ENCODE data around the gene ZFYVE28. TPM values are rescaled to one million over a fixed set of nuclear protein-coding genes. Genes with fewer than 3 reads are reported as not detected.
A peak's percentile ranks its signal among the peaks of the same experiment; 100 is the strongest.

Gene ZFYVE28
- total RNA-seq, 6 donors from 2014 or later = 10.8 to 51.3 (median 15.2) TPM

DNA sequence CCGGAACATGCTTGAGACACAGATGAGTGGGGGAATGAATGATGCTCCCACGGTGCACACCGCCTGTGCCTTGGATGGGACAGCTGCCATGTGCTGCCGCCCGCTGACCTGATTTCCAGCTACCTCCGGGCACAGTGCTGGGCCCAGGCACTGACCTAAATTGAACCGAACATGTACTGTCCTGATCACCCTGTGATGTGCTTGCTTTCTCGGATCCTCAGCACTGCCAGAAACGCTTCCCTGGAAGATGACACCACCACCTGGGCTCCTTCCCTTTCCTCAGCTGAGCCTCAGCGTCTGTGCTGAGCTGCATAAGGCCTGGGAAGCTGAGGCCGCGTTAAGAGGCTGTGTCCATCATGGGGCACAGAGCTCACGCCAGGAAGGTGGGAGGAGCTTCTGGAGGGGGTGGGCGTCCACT, 117.2 kb downstream of the ZFYVE28 start:
- WGBS, 2 donors = 84 to 89% methylated on average over 11 to 14 of the region's 14 CpGs
- TF ChIP-seq POLR2AphosphoS5 (IDR thresholded peaks at IDR 0.05) (no peak), POLR2A (IDR thresholded peaks at IDR 0.05) (no peak), EP300 (IDR thresholded peaks at IDR 0.05) (no peak)
- TF ChIP-seq, protein P1, sequence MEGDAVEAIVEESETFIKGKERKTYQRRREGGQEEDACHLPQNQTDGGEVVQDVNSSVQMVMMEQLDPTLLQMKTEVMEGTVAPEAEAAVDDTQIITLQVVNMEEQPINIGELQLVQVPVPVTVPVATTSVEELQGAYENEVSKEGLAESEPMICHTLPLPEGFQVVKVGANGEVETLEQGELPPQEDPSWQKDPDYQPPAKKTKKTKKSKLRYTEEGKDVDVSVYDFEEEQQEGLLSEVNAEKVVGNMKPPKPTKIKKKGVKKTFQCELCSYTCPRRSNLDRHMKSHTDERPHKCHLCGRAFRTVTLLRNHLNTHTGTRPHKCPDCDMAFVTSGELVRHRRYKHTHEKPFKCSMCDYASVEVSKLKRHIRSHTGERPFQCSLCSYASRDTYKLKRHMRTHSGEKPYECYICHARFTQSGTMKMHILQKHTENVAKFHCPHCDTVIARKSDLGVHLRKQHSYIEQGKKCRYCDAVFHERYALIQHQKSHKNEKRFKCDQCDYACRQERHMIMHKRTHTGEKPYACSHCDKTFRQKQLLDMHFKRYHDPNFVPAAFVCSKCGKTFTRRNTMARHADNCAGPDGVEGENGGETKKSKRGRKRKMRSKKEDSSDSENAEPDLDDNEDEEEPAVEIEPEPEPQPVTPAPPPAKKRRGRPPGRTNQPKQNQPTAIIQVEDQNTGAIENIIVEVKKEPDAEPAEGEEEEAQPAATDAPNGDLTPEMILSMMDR (IDR thresholded peaks at IDR 0.05) = no peak
- no peak for DNase-seq
- ATAC-seq (ENCODE audit: low FRiP score in 2 of 2) = no peak
- no peak overlapping the region for H3K4me3 ChIP-seq
- H3K36me3 ChIP-seq = peaks cover 0 to 4% (median 0%) of the 10 kb centered on the region in 4 donors
- no peaks in the 10 kb centered on the region for H3K4me1 ChIP-seq
- H3K9me3 ChIP-seq = peaks cover 0 to 6% (median 1%) of the 10 kb centered on the region in 4 donors
- no peaks in the 10 kb centered on the region for H3K27me3 ChIP-seq
- no peak overlapping the region for H3K27ac ChIP-seq

DNA sequence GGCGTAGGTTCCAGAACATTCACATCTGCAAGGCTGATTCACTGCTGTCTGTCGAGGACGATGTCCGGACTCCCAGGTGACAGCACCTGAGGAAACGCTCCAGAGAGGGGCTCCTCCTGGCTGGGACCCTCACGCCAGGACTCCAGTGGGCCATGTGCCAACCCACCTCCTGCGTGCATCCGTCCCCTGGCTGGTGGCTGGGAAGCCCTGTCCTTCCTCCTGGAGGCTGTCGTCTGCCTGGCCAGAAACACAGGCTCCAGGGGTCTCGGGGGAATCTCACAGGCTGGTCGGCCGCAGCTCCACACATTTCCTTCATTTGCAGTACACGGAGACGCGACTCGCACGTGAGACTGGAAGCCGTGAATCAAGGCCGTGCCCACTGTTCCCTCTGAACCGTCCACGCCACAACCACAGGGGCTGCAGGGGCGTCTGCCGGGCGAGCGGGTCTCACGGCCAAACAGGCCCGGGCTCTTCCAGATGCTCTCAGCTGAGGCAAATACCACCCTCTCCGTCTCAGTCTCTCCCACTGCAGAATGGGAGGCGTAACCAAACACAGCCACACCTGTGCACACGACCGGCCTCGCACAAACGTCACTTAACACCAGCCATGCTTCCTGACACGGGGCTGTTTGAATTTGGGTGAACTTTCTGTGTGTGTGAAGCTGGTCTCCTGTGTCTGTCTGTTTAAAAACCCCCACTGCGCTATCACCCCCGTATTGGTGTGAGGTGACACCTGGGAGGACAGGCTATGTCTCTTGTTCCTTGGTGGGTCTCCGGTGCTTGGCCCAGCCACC, 117.8 kb downstream of the ZFYVE28 start:
- H3K27ac ChIP-seq = no peak overlapping the region
- TF ChIP-seq, protein P1 (IDR thresholded peaks at IDR 0.05) = no peak
- TF ChIP-seq POLR2A (IDR thresholded peaks at IDR 0.05) (no peak), EP300 (IDR thresholded peaks at IDR 0.05) (no peak), POLR2AphosphoS5 (IDR thresholded peaks at IDR 0.05) (no peak)
- ATAC-seq (ENCODE audit: low FRiP score in 2 of 2) (no peak), DNase-seq (no peak)
- peaks cover 0 to 4% (median 0%) of the 10 kb centered on the region in 4 donors for H3K36me3 ChIP-seq
- WGBS, 2 donors = 95 to 97% methylated on average over 33 to 34 of the region's 37 CpGs
- H3K27me3 ChIP-seq = no peaks in the 10 kb centered on the region
- peaks cover 0 to 6% (median 1%) of the 10 kb centered on the region in 4 donors for H3K9me3 ChIP-seq
- no peak overlapping the region for H3K4me3 ChIP-seq
- H3K4me1 ChIP-seq = no peaks in the 10 kb centered on the region

DNA sequence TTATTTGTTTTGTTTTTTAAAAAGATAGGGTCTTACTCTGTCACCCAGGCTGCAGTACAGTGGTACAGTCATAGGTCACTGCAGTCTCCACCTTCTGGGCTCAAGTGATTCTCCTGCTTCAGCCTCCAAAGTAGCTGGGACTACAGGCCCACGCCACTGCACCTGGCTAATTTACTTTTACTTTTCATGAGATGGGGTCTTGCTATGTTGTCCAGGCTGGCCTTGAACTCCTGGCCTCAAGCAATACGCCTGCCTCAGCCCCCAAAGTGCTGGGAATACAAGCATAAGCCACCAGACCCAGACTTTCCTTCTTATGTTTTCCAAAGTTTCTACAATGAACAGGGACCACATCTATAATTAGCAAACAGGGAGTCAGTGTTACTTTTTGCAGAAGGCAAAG, 118.7 kb downstream of the ZFYVE28 start:
- no peak for ATAC-seq (ENCODE audit: low FRiP score in 2 of 2)
- DNase-seq = no peak
- Histone ChIP-seq H3K9me3 (peaks cover 0 to 6% (median 1%) of the 10 kb centered on the region in 4 donors), H3K36me3 (peaks cover 0 to 4% (median 0%) of the 10 kb centered on the region in 4 donors), H3K4me1 (no peaks in the 10 kb centered on the region), H3K4me3 (no peak overlapping the region), H3K27me3 (no peaks in the 10 kb centered on the region), H3K27ac (no peak overlapping the region)
- WGBS, 2 donors = 96 to 97% methylated on average over 2 of the region's 2 CpGs
- TF ChIP-seq POLR2A (IDR thresholded peaks at IDR 0.05) = no peak
- TF ChIP-seq, protein P1 (IDR thresholded peaks at IDR 0.05) = no peak
- TF ChIP-seq POLR2AphosphoS5 (IDR thresholded peaks at IDR 0.05) = no peak
- no peak for TF ChIP-seq EP300 (IDR thresholded peaks at IDR 0.05)

DNA sequence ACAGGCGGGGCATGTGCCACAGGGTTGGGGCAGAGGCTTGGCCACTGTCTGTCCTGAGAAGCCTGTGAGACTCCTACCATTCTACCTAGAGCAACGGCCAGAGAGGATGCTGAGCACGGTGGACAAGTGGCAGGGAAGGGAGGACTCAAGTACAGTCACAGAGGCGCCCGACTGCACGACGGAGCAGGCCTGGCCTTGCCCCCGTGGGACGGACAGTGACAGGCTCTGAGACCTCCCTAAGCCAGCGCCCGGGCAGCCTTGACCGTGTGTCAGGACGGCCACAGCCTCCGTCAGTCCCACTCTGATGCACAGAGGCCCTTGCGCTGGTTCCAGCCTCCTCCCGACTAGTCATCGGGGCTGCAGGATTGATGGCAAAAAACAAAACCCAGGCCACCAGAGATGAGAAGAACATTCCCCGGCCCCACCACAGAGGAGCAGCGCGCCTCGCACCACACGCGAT, 119.9 kb downstream of the ZFYVE28 start:
- H3K36me3 ChIP-seq = peaks cover 0 to 4% (median 0%) of the 10 kb centered on the region in 4 donors

More for the DNA sequence above, 119.9 kb downstream of the ZFYVE28 start:
- Histone ChIP-seq H3K4me3 (no peak overlapping the region), H3K27me3 (no peaks in the 10 kb centered on the region), H3K4me1 (no peaks in the 10 kb centered on the region), H3K9me3 (peaks cover 0 to 6% (median 1%) of the 10 kb centered on the region in 4 donors), H3K27ac (no peak overlapping the region)
- DNase-seq (peak in 1 of 2 donors; percentile 66), ATAC-seq (ENCODE audit: low FRiP score in 2 of 2) (no peak)
- TF ChIP-seq POLR2A (IDR thresholded peaks at IDR 0.05) (no peak), POLR2AphosphoS5 (IDR thresholded peaks at IDR 0.05) (no peak), EP300 (IDR thresholded peaks at IDR 0.05) (no peak)
- TF ChIP-seq, protein P1 (IDR thresholded peaks at IDR 0.05) = no peak
- WGBS, 2 donors = 85 to 87% methylated on average over 8 to 23 of the region's 23 CpGs
